Hematopoietic multipotent progenitor cell treated with erythropoietin and hydrocortisone succinate and interleukin-3 and kit ligand, for 8 days (in vitro differentiated cells): Measurements from ENCODE around the gene BAIAP2.
"Not testable (repeated sequence)": the region's sequence is repeated elsewhere in the genome, so short reads cannot be mapped to it uniquely, and the experiment has no call there.

Experiments used
- DNase-seq: peaks from one replicate; pipeline ENCODE4 v3.0.0-alpha.2; 2015

Gene BAIAP2

DNA sequence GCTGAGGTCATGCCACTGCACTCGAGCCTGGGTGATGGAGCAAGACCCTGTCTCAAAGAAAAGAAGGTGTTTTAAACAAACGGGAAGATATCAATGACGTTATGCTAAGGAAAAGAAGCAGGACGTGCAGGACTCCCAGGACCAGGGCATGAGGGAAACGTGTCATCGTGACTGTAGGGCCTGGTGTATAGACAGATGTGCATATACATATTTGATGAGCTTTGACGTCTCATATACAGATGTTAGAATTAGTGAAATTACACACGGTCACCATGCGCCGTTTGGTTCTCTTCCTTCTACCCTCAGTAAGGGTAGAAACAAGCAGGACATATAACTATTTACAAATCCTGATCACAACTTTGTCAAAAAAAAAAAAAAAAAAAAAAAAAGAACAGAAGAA is 112.8 kb downstream of the BAIAP2 start:
- no peak for DNase-seq

GRCh38 chr17:81148571-81148970 is 113.6 kb downstream of the BAIAP2 start:
- no peak for DNase-seq

GRCh38 chr17:81148986-81149533 is 114.1 kb downstream of the BAIAP2 start:
- DNase-seq: no peak

GRCh38 chr17:81150377-81151077 is 115.6 kb downstream of the BAIAP2 start:
- no peak for DNase-seq

DNA sequence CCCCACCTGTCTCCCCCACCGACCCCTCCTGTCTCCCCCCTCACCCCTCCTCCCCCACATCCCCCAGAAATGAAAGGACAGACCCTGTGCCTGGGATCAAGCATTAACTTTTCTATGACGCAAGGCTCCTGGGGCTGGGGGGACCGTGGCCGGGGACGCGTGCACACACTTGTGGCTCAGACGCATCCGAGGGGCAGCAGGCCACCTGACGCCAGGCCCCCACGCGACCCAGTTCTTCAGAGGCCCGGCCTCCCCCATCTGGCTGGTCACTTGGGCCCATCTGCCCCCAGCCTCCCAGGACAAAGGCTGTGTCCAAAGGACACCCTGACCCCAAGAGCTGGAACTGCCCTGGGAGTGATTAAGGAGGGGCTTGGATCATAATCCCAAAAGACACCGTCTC is 116.3 kb downstream of the BAIAP2 start:
- no peak for DNase-seq

DNA sequence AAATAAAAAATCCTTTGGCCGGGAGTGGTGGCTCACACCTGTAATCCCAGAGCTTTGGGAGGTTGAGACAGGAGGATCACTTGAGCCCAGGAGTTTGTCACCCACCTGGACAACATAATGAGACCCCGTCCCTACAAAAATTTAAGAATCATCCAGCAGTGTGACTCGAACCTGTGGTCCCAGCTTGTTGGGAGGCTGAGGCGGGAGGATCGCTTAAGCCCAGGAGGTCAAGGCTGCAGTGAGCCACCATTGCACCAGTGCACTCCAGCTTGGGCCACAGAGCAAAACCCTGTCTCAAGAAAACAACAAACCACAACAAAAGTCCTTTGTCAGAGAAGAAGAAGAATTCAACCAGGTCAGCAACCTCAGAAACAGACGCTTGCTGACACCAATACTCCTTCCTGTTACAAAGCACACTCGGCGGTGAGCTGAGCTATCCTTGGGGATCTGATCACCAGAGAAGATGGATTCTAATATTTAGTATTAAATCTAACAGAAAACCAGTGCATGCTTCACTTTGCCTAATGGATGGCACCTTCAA is 117.4 kb downstream of the BAIAP2 start:
- DNase-seq: no peak

DNA sequence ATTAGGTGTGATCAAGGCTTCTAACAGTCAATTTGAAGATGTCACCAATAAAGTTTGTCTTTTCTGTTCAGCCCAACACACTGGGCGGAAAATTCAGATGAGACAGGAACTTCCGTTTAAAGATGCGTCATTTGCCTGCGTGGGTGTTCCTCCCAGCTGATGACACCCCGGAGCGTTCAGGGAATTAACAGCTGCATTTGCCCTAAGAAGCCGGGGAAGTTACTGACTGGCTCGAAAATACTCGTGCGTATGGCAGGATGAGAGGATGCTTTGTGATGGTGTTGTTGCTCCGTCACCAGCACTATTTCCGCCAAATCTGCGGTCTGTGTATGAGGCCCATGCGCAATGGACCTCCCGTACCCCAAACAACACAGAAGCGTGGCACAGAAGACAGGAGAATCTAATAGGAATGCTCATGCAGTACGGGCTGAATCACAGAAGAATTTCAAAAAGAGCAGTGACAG is 118.4 kb downstream of the BAIAP2 start:
- DNase-seq: no peak

DNA sequence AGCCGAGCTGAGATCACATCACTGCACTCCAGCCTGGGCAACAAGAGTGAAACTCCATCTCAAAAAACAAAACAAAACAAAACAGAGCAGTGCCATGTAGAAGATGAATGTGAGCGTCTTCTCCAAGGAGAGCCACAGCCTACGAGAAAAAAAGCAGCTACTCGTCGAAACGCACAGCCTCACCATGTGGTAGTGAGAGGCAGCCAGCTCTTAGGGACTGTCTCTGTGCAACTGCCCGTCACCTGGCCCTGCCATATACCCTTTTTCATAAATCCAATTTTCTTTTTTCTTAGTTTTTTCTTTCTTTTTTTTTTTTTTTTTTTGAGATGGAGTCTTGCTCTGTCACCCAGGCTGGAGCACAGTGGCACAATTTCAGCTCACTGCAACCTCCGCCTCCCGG is 119.1 kb downstream of the BAIAP2 start:
- DNase-seq: not testable (repeated sequence)

DNA sequence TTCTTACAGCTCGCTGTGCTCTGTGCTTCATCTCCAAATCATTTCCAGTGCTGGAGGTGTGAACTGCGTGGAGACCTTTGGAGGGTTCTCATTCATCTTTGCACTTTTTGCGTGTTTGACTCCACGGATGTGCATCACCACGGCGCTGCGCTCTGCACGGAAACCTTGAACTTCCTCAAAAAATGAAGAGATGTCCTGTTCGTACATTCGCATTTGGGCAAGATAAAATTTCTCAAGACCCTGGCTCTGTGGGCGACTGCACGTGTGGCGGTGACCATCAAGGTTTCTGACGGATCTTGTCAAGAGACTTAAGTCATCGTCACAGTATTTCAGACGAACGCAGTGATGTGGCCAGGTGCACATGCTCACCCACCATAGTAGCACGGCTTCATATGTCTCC is 120.0 kb downstream of the BAIAP2 start:
- no peak for DNase-seq

- no peak for DNase-seq
Observed at GRCh38 chr17:81156866-81157805, 122.2 kb downstream of the BAIAP2 start.

DNA sequence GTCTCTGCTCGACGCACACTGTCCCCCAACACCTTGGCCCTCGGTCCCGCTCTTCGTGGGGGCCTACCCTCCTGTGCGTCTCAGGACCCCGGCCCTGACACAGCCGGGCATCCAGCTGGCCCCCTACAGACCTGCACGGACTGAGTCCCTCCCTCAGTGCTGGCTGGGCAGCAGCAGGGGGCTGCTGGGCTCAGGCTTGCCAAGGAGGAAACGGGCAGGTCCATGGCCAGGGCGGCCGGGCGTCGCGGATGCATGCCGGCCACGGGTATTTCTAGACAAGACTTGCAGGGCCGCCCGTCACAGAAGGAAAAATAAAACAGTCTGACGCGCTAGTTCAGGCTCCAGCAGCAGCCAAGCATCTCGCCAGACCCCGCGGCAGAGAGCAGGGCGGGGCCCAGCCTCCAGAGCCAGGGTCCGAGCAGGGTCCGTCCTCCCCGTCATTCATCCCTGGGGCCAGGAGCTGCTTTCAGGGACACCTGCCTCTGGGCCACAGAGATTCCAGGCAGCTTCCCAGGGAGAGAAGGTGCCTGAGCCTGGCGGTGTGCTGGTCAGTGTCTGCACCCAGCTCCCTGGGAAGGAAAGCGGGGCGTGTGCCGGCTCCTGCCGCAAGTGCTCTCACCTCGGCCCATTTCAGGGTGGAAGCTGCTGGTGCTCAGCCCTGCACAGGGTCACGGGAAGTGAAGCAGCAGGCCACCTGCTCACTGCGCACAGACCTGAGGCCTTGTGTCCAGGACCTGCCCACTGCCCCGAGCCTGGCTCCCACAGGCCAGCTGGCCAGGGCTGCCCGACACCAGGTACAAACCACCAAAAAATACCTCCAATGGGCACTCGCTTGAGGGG is 123.1 kb downstream of the BAIAP2 start:
- DNase-seq: no peak

DNA sequence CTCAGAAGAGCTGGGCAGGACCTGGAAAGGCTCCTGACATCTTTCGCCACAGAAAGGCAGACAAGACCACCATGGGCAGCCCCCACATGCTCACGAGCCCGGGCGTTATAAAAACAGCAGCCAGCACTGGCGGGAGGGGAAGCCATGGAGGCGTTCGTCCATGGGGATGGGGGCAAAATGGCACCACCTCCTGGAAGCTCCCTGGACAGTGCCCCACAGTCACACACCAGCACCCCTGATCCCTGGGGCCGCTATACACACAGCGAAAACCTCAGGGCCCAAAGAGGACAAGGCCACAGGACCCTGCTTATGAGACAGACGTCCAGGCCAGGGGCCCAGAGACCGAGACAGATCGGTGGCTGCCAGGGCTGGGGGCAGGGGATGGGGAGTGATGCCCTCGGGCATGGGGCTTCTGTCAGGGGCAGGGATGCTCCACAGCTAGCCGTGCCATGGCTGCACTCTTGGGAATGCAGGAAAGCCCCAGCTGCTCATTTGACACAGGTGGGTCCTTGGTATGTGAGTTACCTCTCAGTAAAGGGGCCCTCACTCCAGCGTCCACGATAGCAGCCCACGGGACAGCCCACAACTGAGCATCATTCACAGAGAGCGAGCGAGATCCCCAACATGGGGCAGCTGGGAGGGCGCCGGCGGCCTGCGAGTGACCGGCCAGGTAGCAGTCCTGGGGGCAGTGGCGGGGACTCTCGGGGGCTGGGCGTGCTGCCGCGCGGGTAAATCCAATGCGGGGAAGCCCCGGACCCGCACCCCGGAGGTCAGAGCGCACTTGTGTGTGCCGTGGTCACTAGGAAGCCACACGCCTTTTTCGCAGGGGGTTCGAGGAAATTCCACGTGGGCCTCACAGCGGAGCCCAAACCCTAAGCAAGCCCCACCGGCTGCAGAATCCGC is 124.0 kb downstream of the BAIAP2 start:
- no peak for DNase-seq

DNA sequence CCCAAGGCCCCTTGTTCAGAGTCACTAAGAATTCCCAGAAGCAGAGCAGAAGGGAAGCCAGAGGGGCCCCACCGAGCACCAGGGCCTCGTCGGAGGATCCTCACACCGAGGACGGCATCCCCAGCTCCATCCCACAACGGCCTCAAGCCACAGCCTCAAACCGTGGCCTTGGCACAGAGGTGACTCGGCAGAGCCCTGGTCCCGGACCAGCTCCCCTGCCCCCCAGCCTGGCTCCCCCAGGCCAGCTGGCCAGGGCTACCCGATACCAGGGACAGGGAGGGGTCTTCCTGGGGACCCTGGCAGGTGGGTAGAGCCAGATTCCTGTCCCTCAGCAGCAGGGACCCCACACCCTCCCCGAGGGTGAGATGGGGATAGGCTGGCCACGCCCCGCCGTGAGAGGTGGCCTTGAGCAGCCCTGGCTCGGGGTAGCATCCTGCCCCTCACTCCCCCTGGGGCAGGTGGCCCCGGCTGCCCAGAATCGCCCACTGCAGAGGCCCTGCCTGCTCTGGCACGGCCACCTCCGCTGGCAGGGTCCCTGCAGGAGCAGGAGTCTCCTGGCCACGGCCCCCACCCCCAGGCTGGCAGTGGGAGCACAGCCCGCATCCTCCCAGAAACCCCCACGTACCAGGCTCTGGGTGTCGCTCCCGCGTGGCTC is 124.8 kb downstream of the BAIAP2 start:
- no peak for DNase-seq

DNA sequence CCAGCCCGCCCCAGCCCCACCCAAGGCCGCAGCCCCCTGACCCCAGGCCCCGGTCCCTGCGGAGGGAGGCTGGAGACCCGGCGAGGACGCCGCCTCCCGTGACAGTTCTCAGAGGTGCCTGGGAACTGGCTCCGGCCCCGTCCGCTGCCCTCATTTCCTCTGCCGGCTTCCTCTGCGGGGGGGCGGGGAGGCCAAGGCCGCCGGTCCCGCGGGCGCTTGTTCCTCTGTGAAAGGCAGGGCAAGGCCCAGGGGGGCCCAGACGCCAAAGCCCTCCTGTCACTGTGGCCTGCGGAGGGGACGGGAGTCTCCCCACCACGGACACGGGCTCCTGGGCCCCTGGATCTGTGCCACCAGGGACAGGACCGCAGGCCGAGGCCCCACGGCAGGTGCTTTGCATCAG is 125.4 kb downstream of the BAIAP2 start:
- no peak for DNase-seq

GRCh38 chr17:81160747-81161453 is 125.9 kb downstream of the BAIAP2 start:
- no peak for DNase-seq

GRCh38 chr17:81161536-81161935 is 126.6 kb downstream of the BAIAP2 start:
- DNase-seq: no peak

- no peak for DNase-seq
Observed at GRCh38 chr17:81161972-81162371, 127.0 kb downstream of the BAIAP2 start.

- no peak for DNase-seq
Observed at GRCh38 chr17:81162491-81162890, 127.5 kb downstream of the BAIAP2 start.

DNA sequence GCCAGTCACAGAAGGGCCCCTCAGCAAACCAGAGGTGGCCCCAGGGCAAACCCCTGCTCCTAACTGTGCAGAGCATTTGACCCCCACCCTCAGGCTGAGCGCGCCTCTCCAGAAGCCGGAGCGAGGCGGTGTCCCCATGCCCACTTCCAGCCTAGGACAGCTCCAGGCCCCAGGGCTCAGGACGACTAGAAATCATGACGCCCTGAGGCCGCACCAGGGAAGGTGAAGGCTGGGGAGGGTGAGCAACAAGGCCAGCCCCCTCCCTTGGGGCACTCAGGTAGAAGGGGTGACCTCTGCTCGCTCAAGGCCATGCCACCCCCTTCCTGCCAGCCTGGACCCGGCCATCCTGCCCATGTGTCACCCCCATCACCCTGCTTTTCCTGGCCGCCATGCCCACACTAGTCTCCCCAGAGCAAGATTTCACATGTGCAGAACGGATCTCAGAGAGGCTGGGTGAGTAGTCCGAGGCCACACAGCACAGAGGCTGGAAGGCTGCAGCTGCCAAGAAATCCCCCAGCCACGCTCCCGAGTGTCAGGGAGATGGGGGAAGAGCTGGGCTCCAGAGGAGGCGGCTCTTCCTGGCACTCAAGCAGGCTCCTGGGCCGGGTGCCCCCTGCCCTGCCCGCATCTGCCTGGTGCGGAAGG is 128.2 kb downstream of the BAIAP2 start:
- no peak for DNase-seq
